H9 (cell line): Measurements from ENCODE around the gene ZBTB48. TPM values are rescaled to one million over a fixed set of nuclear protein-coding genes. Genes with fewer than 3 reads are reported as not detected.
A peak's percentile ranks its signal among the peaks of the same experiment; 100 is the strongest.
"Not testable (repeated sequence)": the region's sequence is repeated elsewhere in the genome, so short reads cannot be mapped to it uniquely, and the experiment has no call there.

ENCODE experiments used
- DNase-seq: peaks from one replicate; pipeline ENCODE4 v3.0.0-alpha.2; 2017
- H2AFZ ChIP-seq: one replicate; pipeline ENCODE4 v1.6.1; 2013; ENCODE audit warnings: mild to moderate bottlenecking, low read length, control low read depth, moderate library complexity
- H2AK5ac ChIP-seq: 2 replicates; pipeline ENCODE4 v1.6.1; 2013; ENCODE audit warnings: low read length, control low read depth, mixed read lengths; ENCODE audit not compliant: insufficient read length
- H2BK120ac ChIP-seq: one replicate; pipeline ENCODE4 v1.6.1; 2013; ENCODE audit warnings: low read depth, mild to moderate bottlenecking, low read length, control low read depth, inconsistent platforms; ENCODE audit not compliant: poor library complexity, severe bottlenecking
- H2BK12ac ChIP-seq: 2 replicates; pipeline ENCODE4 v1.6.1; 2013; ENCODE audit warnings: low read length, control low read depth, mixed read lengths, low read depth; ENCODE audit not compliant: insufficient read length
- H2BK15ac ChIP-seq: 2 replicates; pipeline ENCODE4 v1.6.1; 2013; ENCODE audit warnings: low read depth, low read length, control low read depth
- H2BK20ac ChIP-seq: one replicate; pipeline ENCODE4 v1.6.1; 2013; ENCODE audit warnings: low read depth, mild to moderate bottlenecking, low read length, control low read depth, inconsistent platforms; ENCODE audit not compliant: poor library complexity, severe bottlenecking
- H2BK5ac ChIP-seq: 2 replicates; pipeline ENCODE4 v1.6.1; 2013; ENCODE audit warnings: low read length, control low read depth, mixed read lengths; ENCODE audit not compliant: insufficient read length
- H3K14ac ChIP-seq: 2 replicates; pipeline ENCODE4 v1.6.1; 2013; ENCODE audit warnings: low read length, control low read depth; ENCODE audit not compliant: insufficient read depth
- H3K18ac ChIP-seq: 2 replicates; pipeline ENCODE4 v1.6.1; 2013; ENCODE audit warnings: low read depth, mild to moderate bottlenecking, mixed read lengths, low read length, control low read depth; ENCODE audit not compliant: insufficient read length
- H3K23ac ChIP-seq: 2 replicates; pipeline ENCODE4 v1.6.1; 2013; ENCODE audit warnings: low read length, control low read depth, mixed read lengths, low read depth; ENCODE audit not compliant: insufficient read length
- H3K23me2 ChIP-seq: 2 replicates; pipeline ENCODE4 v1.6.1; 2013; ENCODE audit warnings: low read depth, mild to moderate bottlenecking, mixed read lengths, low read length, control low read depth; ENCODE audit not compliant: insufficient read length, poor library complexity, severe bottlenecking
- H3K27ac ChIP-seq: 2 replicates; pipeline ENCODE4 v1.5.1; 2013; ENCODE audit warnings: low read length, control low read depth, mixed read lengths, low read depth; ENCODE audit not compliant: insufficient read length
- H3K27me3 ChIP-seq: 2 replicates; pipeline ENCODE4 v1.6.1; 2013; ENCODE audit warnings: low read length, control low read depth, inconsistent platforms; ENCODE audit not compliant: insufficient read depth
- H3K4ac ChIP-seq: 2 replicates; pipeline ENCODE4 v1.6.1; 2013; ENCODE audit warnings: low read depth, mild to moderate bottlenecking, control low read depth, inconsistent platforms, low read length, moderate library complexity
- H3K4me1 ChIP-seq: 2 replicates; pipeline ENCODE4 v1.6.1; 2013; ENCODE audit warnings: low read length, control low read depth, inconsistent platforms; ENCODE audit not compliant: insufficient read depth
- H3K4me2 ChIP-seq: 2 replicates; pipeline ENCODE4 v1.6.1; 2013; ENCODE audit warnings: low read length, control low read depth, mixed read lengths; ENCODE audit not compliant: insufficient read length, insufficient read depth
- H3K56ac ChIP-seq: 2 replicates; pipeline ENCODE4 v1.6.1; 2013; ENCODE audit warnings: low read depth, mild to moderate bottlenecking, mixed read lengths, low read length, control low read depth; ENCODE audit not compliant: insufficient read length
- H3K79me1 ChIP-seq: 2 replicates; pipeline ENCODE4 v1.6.1; 2013; ENCODE audit warnings: low read depth, mild to moderate bottlenecking, moderate library complexity, low read length, control low read depth, inconsistent platforms; ENCODE audit not compliant: insufficient read depth, poor library complexity, severe bottlenecking
- H3K79me2 ChIP-seq: 2 replicates; pipeline ENCODE4 v1.6.1; 2013; ENCODE audit warnings: low read length, control low read depth, inconsistent platforms; ENCODE audit not compliant: insufficient read depth
- H3K9ac ChIP-seq: 2 replicates; pipeline ENCODE4 v1.6.1; 2013; ENCODE audit warnings: low read length, control low read depth, mixed read lengths; ENCODE audit not compliant: insufficient read length; ENCODE audit errors: extremely low read depth
- H3K9me3 ChIP-seq: one replicate; pipeline ENCODE4 v1.6.1; 2013; ENCODE audit warnings: low read depth, low read length, inconsistent platforms; ENCODE audit not compliant: control insufficient read depth
- H3T11ph ChIP-seq: one replicate; pipeline ENCODE4 v1.6.1; 2013; ENCODE audit warnings: mild to moderate bottlenecking, low read length, control low read depth, inconsistent platforms
- H4K20me1 ChIP-seq: one replicate; pipeline ENCODE4 v1.6.1; 2013; ENCODE audit not compliant: control insufficient read depth, insufficient read length, insufficient read depth
- H4K5ac ChIP-seq: 2 replicates; pipeline ENCODE4 v1.6.1; 2013; ENCODE audit warnings: low read depth, mild to moderate bottlenecking, mixed read lengths, low read length, control low read depth; ENCODE audit not compliant: insufficient read length
- H4K8ac ChIP-seq: replicated peaks from 2 replicates; pipeline ENCODE4 v1.6.1; 2013; ENCODE audit warnings: low read length, control low read depth, mixed read lengths, low read depth; ENCODE audit not compliant: insufficient read length
- H4K91ac ChIP-seq: 2 replicates; pipeline ENCODE4 v1.6.1; 2013; ENCODE audit warnings: low read depth, mild to moderate bottlenecking, moderate library complexity, mixed read lengths, low read length, control low read depth; ENCODE audit not compliant: insufficient read length
- H3K27ac Mint-ChIP-seq, 3 experiments: 2 replicates in 2 of 3; 3 replicates in 1 of 3; pipeline ENCODE4 v1.8.0; 2020 to 2021; ENCODE audit warnings: mixed read lengths in 3 of 3, mild to moderate bottlenecking in 1 of 3, moderate library complexity in 1 of 3
- H3K27me3 Mint-ChIP-seq: 2 replicates; pipeline ENCODE4 v1.8.0; 2021; ENCODE audit warnings: low read depth, mild to moderate bottlenecking, moderate library complexity, mixed read lengths
- H3K36me3 Mint-ChIP-seq, 3 experiments: 2 replicates in 2 of 3; 3 replicates in 1 of 3; pipeline ENCODE4 v1.8.0; 2020 to 2021; ENCODE audit warnings: low read depth in 3 of 3, mixed read lengths in 3 of 3; ENCODE audit not compliant: insufficient read depth in 1 of 3
- H3K4me1 Mint-ChIP-seq, 2 experiments: 2 replicates each; pipeline ENCODE4 v1.8.0; 2020; ENCODE audit warnings: mixed read lengths in 2 of 2
- H3K4me3 Mint-ChIP-seq, 2 experiments: 2 replicates in 1 of 2; 3 replicates in 1 of 2; pipeline ENCODE4 v1.8.0; 2020 to 2021; ENCODE audit warnings: mild to moderate bottlenecking in 2 of 2, mixed read lengths in 2 of 2, moderate library complexity in 1 of 2
- H3K9me3 Mint-ChIP-seq, 2 experiments: 2 replicates in 1 of 2; 3 replicates in 1 of 2; pipeline ENCODE4 v1.8.0; 2020; ENCODE audit warnings: mild to moderate bottlenecking in 2 of 2, mixed read lengths in 2 of 2, moderate library complexity in 1 of 2
- WGBS: extraction: QIAGEN DNeasy Blood & Tissue Kit; methylation state at CpG from one replicate; pipeline ENCODE4 v1.1.7; 2013; ENCODE audit warnings: missing lambda C conversion rate, low lambda C conversion rate, mixed read lengths; ENCODE audit not compliant: insufficient read length; ENCODE audit errors: extremely low coverage; 5-methylcytosine and 5-hydroxymethylcytosine counted together
- total RNA-seq: library from RNA; stranded (reverse); gene quantifications from 2 replicates; pipeline ENCODE4 v1.2.1, GENCODE V29; 2021
- TF ChIP-seq, protein P1 (sequence below): fragments of 200-600 bp; sonication (generic); conservative IDR thresholded peaks from 3 replicates; pipeline ENCODE4 v1.8.0; 2021; ENCODE audit warnings: antibody characterized with exemption, mild to moderate bottlenecking

Gene ZBTB48
- total RNA-seq, 1 experiment from 2014 or later: 33.2 TPM

- no peak overlapping the region for H2BK12ac ChIP-seq
- H2AFZ ChIP-seq: no peak overlapping the region
- no peak overlapping the region for H3K23ac ChIP-seq
- H3K27me3 ChIP-seq: no peaks in the 10 kb centered on the region
- H3T11ph ChIP-seq: no peak overlapping the region
- H3K4me1 ChIP-seq: no peaks in the 10 kb centered on the region
- H3K4me2 ChIP-seq: no peak overlapping the region
- H4K20me1 ChIP-seq: peaks cover 2% of the 10 kb centered on the region
- Mint-ChIP-seq H3K27me3 (no peaks in the 10 kb centered on the region), H3K36me3 (peaks cover 18 to 56% (median 44%) of the 10 kb centered on the region in 3 experiments), H3K4me1 (peaks cover 27 to 28% of the 10 kb centered on the region in 2 experiments), H3K4me3 (peak overlapping the region; percentile 30 to 42; a peak in 3 of 5 replicates), H3K9me3 (no peaks in the 10 kb centered on the region), H3K27ac (peak overlapping the region in 1 of 3 experiments; percentile 67; a peak in 1 of 7 replicates)
- H3K9me3 ChIP-seq: no peaks in the 10 kb centered on the region
- H3K18ac ChIP-seq: no peak overlapping the region
- H3K56ac ChIP-seq: no peak overlapping the region
- peaks cover 21% of the 10 kb centered on the region for H3K23me2 ChIP-seq
- no peak overlapping the region for H3K14ac ChIP-seq
- H3K4ac ChIP-seq: no peak overlapping the region
- no peak overlapping the region for H4K5ac ChIP-seq
- no peak overlapping the region for H2BK5ac ChIP-seq
- no peak overlapping the region for H2BK20ac ChIP-seq
- H3K79me1 ChIP-seq: no peaks in the 10 kb centered on the region
- no peak overlapping the region for H2BK15ac ChIP-seq
- no peak overlapping the region for H4K8ac ChIP-seq
- H4K91ac ChIP-seq: no peak overlapping the region
- H3K9ac ChIP-seq: no peak overlapping the region
- no peak for DNase-seq
- no CpG with 5 or more reads among the region's 31 CpGs for WGBS
- no peak overlapping the region for H2AK5ac ChIP-seq
- TF ChIP-seq, protein P1, sequence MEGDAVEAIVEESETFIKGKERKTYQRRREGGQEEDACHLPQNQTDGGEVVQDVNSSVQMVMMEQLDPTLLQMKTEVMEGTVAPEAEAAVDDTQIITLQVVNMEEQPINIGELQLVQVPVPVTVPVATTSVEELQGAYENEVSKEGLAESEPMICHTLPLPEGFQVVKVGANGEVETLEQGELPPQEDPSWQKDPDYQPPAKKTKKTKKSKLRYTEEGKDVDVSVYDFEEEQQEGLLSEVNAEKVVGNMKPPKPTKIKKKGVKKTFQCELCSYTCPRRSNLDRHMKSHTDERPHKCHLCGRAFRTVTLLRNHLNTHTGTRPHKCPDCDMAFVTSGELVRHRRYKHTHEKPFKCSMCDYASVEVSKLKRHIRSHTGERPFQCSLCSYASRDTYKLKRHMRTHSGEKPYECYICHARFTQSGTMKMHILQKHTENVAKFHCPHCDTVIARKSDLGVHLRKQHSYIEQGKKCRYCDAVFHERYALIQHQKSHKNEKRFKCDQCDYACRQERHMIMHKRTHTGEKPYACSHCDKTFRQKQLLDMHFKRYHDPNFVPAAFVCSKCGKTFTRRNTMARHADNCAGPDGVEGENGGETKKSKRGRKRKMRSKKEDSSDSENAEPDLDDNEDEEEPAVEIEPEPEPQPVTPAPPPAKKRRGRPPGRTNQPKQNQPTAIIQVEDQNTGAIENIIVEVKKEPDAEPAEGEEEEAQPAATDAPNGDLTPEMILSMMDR: no peak
- H3K79me2 ChIP-seq: peaks cover 18% of the 10 kb centered on the region; the same call in 1 of the 2 replicates
- no peak overlapping the region for H2BK120ac ChIP-seq
- H3K27ac ChIP-seq: no peak overlapping the region
Observed at GRCh38 chr1:6599141-6599975, 19.6 kb downstream of the ZBTB48 start.

GRCh38 chr1:6599991-6600390, 20.2 kb downstream of the ZBTB48 start:
- H3K9ac ChIP-seq, H3K27ac Mint-ChIP-seq, H3K27ac ChIP-seq, H3K4ac ChIP-seq, H3K18ac ChIP-seq, H2BK15ac ChIP-seq, H3K23ac ChIP-seq, H3K9me3 Mint-ChIP-seq, H3K14ac ChIP-seq, H2BK120ac ChIP-seq, H4K5ac ChIP-seq, DNase-seq, H4K8ac ChIP-seq, H2BK12ac ChIP-seq, H3K4me1 ChIP-seq, H3K79me1 ChIP-seq, H3K27me3 Mint-ChIP-seq, H2AK5ac ChIP-seq, H2BK20ac ChIP-seq, H2AFZ ChIP-seq, H3K27me3 ChIP-seq, H3K4me2 ChIP-seq, H2BK5ac ChIP-seq, H4K20me1 ChIP-seq, H4K91ac ChIP-seq, H3T11ph ChIP-seq, H3K9me3 ChIP-seq, H3K56ac ChIP-seq: not testable (repeated sequence)
- H3K36me3 Mint-ChIP-seq: peaks cover 18 to 51% (median 39%) of the 10 kb centered on the region in 3 experiments
- Histone ChIP-seq H3K23me2 (peaks cover 21% of the 10 kb centered on the region), H3K79me2 (peaks cover 18% of the 10 kb centered on the region; the same call in 1 of the 2 replicates)
- peaks cover 28 to 29% of the 10 kb centered on the region in 2 experiments for H3K4me1 Mint-ChIP-seq
- WGBS: no CpG with 5 or more reads among the region's 8 CpGs
- peak overlapping the region; percentile 88 to 94 for H3K4me3 Mint-ChIP-seq
